Naive thymus-derived CD4-positive, alpha-beta T cell (primary cell): Measurements from ENCODE around the gene PDE9A. TPM values are rescaled to one million over a fixed set of nuclear protein-coding genes. Genes with fewer than 3 reads are reported as not detected.

Experiments used
- ATAC-seq: fragments of 150-1000 bp; cut with Tn5 transposase; 2 replicates; pipeline ENCODE4 v1.10.0; 2021; ENCODE audit warnings: mild to moderate bottlenecking, moderate library complexity
- CTCF ChIA-PET: fragments of 350-600 bp; sonication (Branson Sonifier 250); formaldehyde crosslinking; loops from one replicate; lab custom pipeline; 2021; ENCODE audit warnings: antibody characterized with exemption; lab: Charles Lee
- POLR2A ChIA-PET: fragments of 350-600 bp; sonication (Branson Sonifier 250); formaldehyde crosslinking; loops from one replicate; lab custom pipeline; 2021; ENCODE audit warnings: antibody characterized with exemption, inconsistent platforms; lab: Charles Lee
- DNase-seq, 9 donors: peaks; one replicate each; pipeline versions ENCODE4 v3.0.0 to v3.0.0-alpha.2; 2020 to 2022; ENCODE audit warnings: mixed read lengths in 1 of 9
- H3K27ac ChIP-seq: one replicate; pipeline ENCODE4 v1.7.0; 2013; ENCODE audit warnings: mild to moderate bottlenecking, low read depth, low read length, moderate library complexity
- H3K27me3 ChIP-seq, 2 donors: one replicate each; pipeline ENCODE4 v1.7.0; 2013; ENCODE audit warnings: low read length in 2 of 2, mild to moderate bottlenecking in 2 of 2, moderate library complexity in 2 of 2; ENCODE audit not compliant: control insufficient read depth in 2 of 2, insufficient read depth in 2 of 2
- H3K36me3 ChIP-seq, 3 experiments: 1 replicate in 2 of 3; 2 replicates in 1 of 3; pipeline ENCODE4 v1.7.0; 2013; ENCODE audit warnings: low read length in 3 of 3, mild to moderate bottlenecking in 3 of 3, moderate library complexity in 1 of 3; ENCODE audit not compliant: insufficient read depth in 3 of 3, control insufficient read depth in 2 of 3
- H3K4me1 ChIP-seq, 2 donors: one replicate each; pipeline ENCODE4 v1.7.0; 2013; ENCODE audit warnings: low read length in 2 of 2, mild to moderate bottlenecking in 2 of 2, moderate library complexity in 1 of 2; ENCODE audit not compliant: control insufficient read depth in 2 of 2, insufficient read depth in 2 of 2
- H3K4me3 ChIP-seq: 2 replicates; pipeline ENCODE4 v1.7.0; 2013; ENCODE audit warnings: mild to moderate bottlenecking, low read length
- H3K9me3 ChIP-seq, 3 experiments: 1 replicate in 2 of 3; 2 replicates in 1 of 3; pipeline ENCODE4 v1.7.0; 2013; ENCODE audit warnings: low read length in 3 of 3; ENCODE audit not compliant: control insufficient read depth in 2 of 3
- H3K27ac Mint-ChIP-seq, 9 donors: one replicate each; pipeline ENCODE4 v1.8.0; 2020 to 2022; ENCODE audit warnings: mixed read lengths in 9 of 9, mild to moderate bottlenecking in 8 of 9, moderate library complexity in 5 of 9, inconsistent platforms in 2 of 9
- H3K27me3 Mint-ChIP-seq, 5 donors: one replicate each; pipeline ENCODE4 v1.8.0; 2021 to 2022; ENCODE audit warnings: mixed read lengths in 5 of 5, mild to moderate bottlenecking in 1 of 5
- H3K36me3 Mint-ChIP-seq, 5 donors: one replicate each; pipeline ENCODE4 v1.8.0; 2020 to 2022; ENCODE audit warnings: mixed read lengths in 5 of 5, mild to moderate bottlenecking in 3 of 5, inconsistent platforms in 1 of 5
- H3K4me1 Mint-ChIP-seq, 7 donors: one replicate each; pipeline ENCODE4 v1.8.0; 2020 to 2022; ENCODE audit warnings: mixed read lengths in 7 of 7, mild to moderate bottlenecking in 3 of 7, inconsistent platforms in 1 of 7
- H3K4me3 Mint-ChIP-seq, 10 donors: one replicate each; pipeline ENCODE4 v1.8.0; 2020 to 2022; ENCODE audit warnings: mild to moderate bottlenecking in 10 of 10, mixed read lengths in 10 of 10, moderate library complexity in 6 of 10, inconsistent platforms in 2 of 10
- H3K9me3 Mint-ChIP-seq, 11 donors: one replicate each; pipeline ENCODE4 v1.8.0; 2020 to 2022; ENCODE audit warnings: mixed read lengths in 11 of 11, mild to moderate bottlenecking in 4 of 11, inconsistent platforms in 1 of 11, moderate library complexity in 1 of 11
- intact Hi-C, 2 donors: fragments of 100-400 bp; cut with micrococcal nuclease; formaldehyde crosslinking; loops; one replicate each; pipeline ENCODE4 v1.15.1; 2023
- polyA plus RNA-seq, 2 donors: library from polyadenylated mRNA; unstranded; fragments of 300-500 nt; fragmentation: Illumina TruSeq; gene quantifications; one replicate each; pipeline ENCODE4 v1.2.3, GENCODE V29; 2021
- total RNA-seq, 6 experiments: library from RNA in 5 of 6; stranded (reverse) in 5 of 6; gene quantifications; 1 replicate in 5 of 6; 2 replicates in 1 of 6; pipeline ENCODE4 v1.2.3 and lab custom pipeline; 2021 to 2026

PDE9A gene
- total and polyA plus RNA-seq, 7 experiments from 2014 or later, result 5.9 to 18.4 (median 14.7) TPM

DNA sequence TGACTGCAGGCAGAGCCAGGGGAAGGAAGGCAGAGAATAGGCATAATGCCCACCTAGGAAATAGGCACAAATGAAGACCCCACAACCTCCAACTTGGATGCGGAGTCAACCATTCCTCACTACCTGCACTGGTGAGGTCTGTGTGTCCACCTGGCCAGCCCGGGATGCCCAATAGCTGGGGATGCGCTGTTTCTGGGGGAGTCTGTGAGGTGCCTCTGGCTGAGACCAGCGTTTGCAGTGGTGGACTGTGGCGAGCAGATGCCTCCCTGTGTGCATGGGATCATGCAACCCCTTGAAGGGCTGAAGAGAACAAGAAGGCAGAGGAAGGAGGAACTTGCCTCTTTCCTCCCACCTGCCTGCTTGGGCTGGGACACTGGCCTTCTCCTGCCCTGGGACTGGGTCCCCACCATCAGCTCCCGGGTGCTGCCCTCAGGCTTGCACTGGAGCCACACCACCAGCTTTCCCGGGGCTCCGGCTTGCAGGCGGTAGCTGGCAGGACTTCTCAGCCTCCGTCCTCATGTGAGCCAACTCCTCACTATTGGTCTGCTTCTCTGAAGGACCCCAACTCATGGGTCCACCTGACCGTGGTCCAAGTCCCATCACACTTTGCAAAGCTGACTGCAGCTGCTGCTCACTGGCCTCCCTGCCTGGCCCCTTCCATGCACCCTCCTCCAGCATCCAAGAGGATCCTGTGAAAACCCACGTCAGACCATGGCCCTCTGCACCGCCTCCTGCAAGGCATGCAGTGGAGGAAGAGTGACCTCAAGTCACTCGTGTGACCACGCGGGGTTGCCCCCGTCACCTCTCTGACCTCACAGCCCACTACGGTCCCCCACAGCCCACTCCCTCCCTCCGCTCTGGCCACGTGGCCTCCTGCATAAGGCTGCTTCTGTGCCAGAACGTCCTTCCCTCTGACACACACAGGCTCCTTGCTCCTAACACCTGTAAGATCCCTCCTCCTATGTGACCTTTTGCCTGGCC is 2.7 kb upstream of the PDE9A start:
- Mint-ChIP-seq H3K4me3 (peak overlapping the region in 5 of 10 donors; percentile 1 to 87 (median 75)), H3K36me3 (no peaks in the 10 kb centered on the region), H3K4me1 (peaks cover 10 to 18% (median 15%) of the 10 kb centered on the region in 7 donors), H3K27ac (peak overlapping the region in 3 of 9 donors; percentile 5 to 18 (median 8)), H3K27me3 (peaks cover 0 to 39% (median 0%) of the 10 kb centered on the region in 5 donors), H3K9me3 (no peaks in the 10 kb centered on the region)
- Histone ChIP-seq H3K9me3 (no peaks in the 10 kb centered on the region), H3K4me3 (no peak overlapping the region), H3K4me1 (peaks cover 0 to 15% of the 10 kb centered on the region in 2 donors), H3K27ac (no peak overlapping the region), H3K27me3 (peaks cover 0 to 4% of the 10 kb centered on the region in 2 donors), H3K36me3 (no peaks in the 10 kb centered on the region)
- ATAC-seq (no peak), DNase-seq (no peak)
- CTCF ChIA-PET, result interaction anchor here (0.6 to 1.6 kb wide), 2 partner anchors 51 to 168 kb away, joined by 3 to 6 read pairs; no protein-coding TSS in a partner anchor
- intact Hi-C loops, result loop anchor here (5.0 kb wide), 2 partner anchors 58 to 182 kb away; no protein-coding TSS in a partner anchor
- POLR2A ChIA-PET, result no interaction called here

- Mint-ChIP-seq H3K27me3 (peaks cover 0 to 50% (median 0%) of the 10 kb centered on the region in 5 donors), H3K4me1 (peaks cover 17 to 27% (median 20%) of the 10 kb centered on the region in 7 donors), H3K9me3 (no peaks in the 10 kb centered on the region), H3K4me3 (peak overlapping the region; percentile 20 to 88 (median 72)), H3K27ac (peak overlapping the region; percentile 1 to 70 (median 25)), H3K36me3 (no peaks in the 10 kb centered on the region)
- intact Hi-C loops, result loop anchor here (2.0 to 5.0 kb wide), 3 partner anchors 59 to 181 kb away; no protein-coding TSS in a partner anchor
- no peaks in the 10 kb centered on the region for H3K36me3 ChIP-seq
- CTCF ChIA-PET, result interaction anchor here (0.6 to 1.6 kb wide), 3 partner anchors 52 to 167 kb away, joined by 3 to 6 read pairs (median 3); no protein-coding TSS in a partner anchor
- POLR2A ChIA-PET, result interaction anchor here (1.4 kb wide), 1 partner anchor 61 kb away, joined by 3 read pairs; no protein-coding TSS in a partner anchor
- peaks cover 0 to 4% of the 10 kb centered on the region in 2 donors for H3K27me3 ChIP-seq
- H3K9me3 ChIP-seq, result no peaks in the 10 kb centered on the region
- no peak overlapping the region for H3K4me3 ChIP-seq
- no peak overlapping the region for H3K27ac ChIP-seq
- peaks cover 0 to 15% of the 10 kb centered on the region in 2 donors for H3K4me1 ChIP-seq
- no peak for ATAC-seq
- no peak for DNase-seq
Observed at GRCh38 chr21:42651515-42652401, 1.7 kb upstream of the PDE9A start.

- Histone ChIP-seq H3K36me3 (no peaks in the 10 kb centered on the region), H3K4me3 (no peak overlapping the region), H3K27ac (no peak overlapping the region), H3K9me3 (no peaks in the 10 kb centered on the region), H3K4me1 (peaks cover 0 to 15% of the 10 kb centered on the region in 2 donors), H3K27me3 (peaks cover 0 to 4% of the 10 kb centered on the region in 2 donors)
- peaks cover 17 to 29% (median 24%) of the 10 kb centered on the region in 7 donors for H3K4me1 Mint-ChIP-seq
- peaks cover 0 to 50% (median 0%) of the 10 kb centered on the region in 5 donors for H3K27me3 Mint-ChIP-seq
- ChIA-PET CTCF (interaction anchor here (0.9 to 1.7 kb wide), 4 partner anchors 45 to 166 kb away, joined by 3 to 6 read pairs (median 3); no protein-coding TSS in a partner anchor), POLR2A (interaction anchor here (1.4 kb wide), 1 partner anchor 62 kb away, joined by 3 read pairs; no protein-coding TSS in a partner anchor)
- H3K4me3 Mint-ChIP-seq, result peak overlapping the region; percentile 68 to 88 (median 84)
- ATAC-seq (no peak), DNase-seq (no peak)
- intact Hi-C loops, result loop anchor here (2.0 to 5.0 kb wide), 3 partner anchors 60 to 180 kb away; no protein-coding TSS in a partner anchor
- peak overlapping the region in 8 of 9 donors; percentile 1 to 86 (median 68) for H3K27ac Mint-ChIP-seq
- no peaks in the 10 kb centered on the region for H3K9me3 Mint-ChIP-seq
- H3K36me3 Mint-ChIP-seq, result no peaks in the 10 kb centered on the region
Observed at GRCh38 chr21:42652527-42653230, 742 bp upstream of the PDE9A start.

- no peaks in the 10 kb centered on the region for H3K9me3 ChIP-seq
- CTCF ChIA-PET, result interaction anchor here (0.9 to 1.7 kb wide), 6 partner anchors 10 to 165 kb away, joined by 3 to 5 read pairs (median 3); no protein-coding TSS in a partner anchor
- POLR2A ChIA-PET, result interaction anchor here (0.7 to 2.3 kb wide), 7 partner anchors 26 to 434 kb away, joined by 3 to 11 read pairs (median 3); no protein-coding TSS in a partner anchor
- H3K4me3 Mint-ChIP-seq, result peak overlapping the region; percentile 62 to 93 (median 87)
- peaks cover 19 to 34% (median 30%) of the 10 kb centered on the region in 7 donors for H3K4me1 Mint-ChIP-seq
- H3K36me3 ChIP-seq, result no peaks in the 10 kb centered on the region
- no peaks in the 10 kb centered on the region for H3K9me3 Mint-ChIP-seq
- DNase-seq (peak in 4 of 9 donors; percentile 12 to 35 (median 20)), ATAC-seq (no peak)
- peak overlapping the region in 8 of 9 donors; percentile 29 to 93 (median 77) for H3K27ac Mint-ChIP-seq
- H3K36me3 Mint-ChIP-seq, result no peaks in the 10 kb centered on the region
- peaks cover 0 to 15% of the 10 kb centered on the region in 2 donors for H3K4me1 ChIP-seq
- peak overlapping the region; percentile 67 for H3K27ac ChIP-seq
- H3K4me3 ChIP-seq, result peak overlapping the region; percentile 61
- peaks cover 0 to 51% (median 0%) of the 10 kb centered on the region in 5 donors for H3K27me3 Mint-ChIP-seq
- H3K27me3 ChIP-seq, result peaks cover 0 to 4% of the 10 kb centered on the region in 2 donors
- intact Hi-C loops, result loop anchor here (1.0 to 5.0 kb wide), 6 partner anchors 30 to 179 kb away; no protein-coding TSS in a partner anchor
Observed at GRCh38 chr21:42654179-42654912, 925 bp downstream of the PDE9A start.
